Mesothelial cell of epicardium (in vitro differentiated cells): Measurements from ENCODE around the gene ZNF438. TPM values are rescaled to one million over a fixed set of nuclear protein-coding genes. Genes with fewer than 3 reads are reported as not detected.

Experiments
- DNase-seq, 2 experiments: peaks; one replicate each; pipeline ENCODE4 v3.0.0; 2021; ENCODE audit warnings: low spot score in 2 of 2; ENCODE audit not compliant: unreplicated experiment in 2 of 2
- H3K27ac Mint-ChIP-seq: 2 replicates; pipeline ENCODE4 v1.8.0; 2021; ENCODE audit warnings: mixed read lengths
- H3K27me3 Mint-ChIP-seq: 2 replicates; pipeline ENCODE4 v1.8.0; 2021; ENCODE audit warnings: low read depth, mixed read lengths
- H3K36me3 Mint-ChIP-seq: 2 replicates; pipeline ENCODE4 v1.8.0; 2021; ENCODE audit warnings: mixed read lengths
- H3K4me1 Mint-ChIP-seq: 2 replicates; pipeline ENCODE4 v1.8.0; 2021; ENCODE audit warnings: mixed read lengths
- H3K4me3 Mint-ChIP-seq: 2 replicates; pipeline ENCODE4 v1.8.0; 2021; ENCODE audit warnings: mild to moderate bottlenecking, moderate library complexity, mixed read lengths
- H3K9me3 Mint-ChIP-seq: 2 replicates; pipeline ENCODE4 v1.8.0; 2021; ENCODE audit warnings: mixed read lengths
- CTCF ChIP-seq: fragments of 200-600 bp; sonication (generic); IDR thresholded peaks from one replicate; pipeline ENCODE4 v1.5.0; 2021; ENCODE audit warnings: antibody characterized with exemption; ENCODE audit not compliant: unreplicated experiment
- total RNA-seq: library from RNA; stranded (reverse); gene quantifications from 3 replicates; pipeline ENCODE4 v1.2.1, GENCODE V29; 2021

The ZNF438 gene
- total RNA-seq, 1 donor from 2014 or later, result 6.0 TPM

GRCh38 chr10:30847642-30848041, 184.0 kb downstream of the ZNF438 start:
- Mint-ChIP-seq H3K4me1 (peaks cover 11% of the 10 kb centered on the region), H3K9me3 (no peaks in the 10 kb centered on the region), H3K4me3 (no peak overlapping the region), H3K27ac (no peak overlapping the region), H3K27me3 (no peaks in the 10 kb centered on the region), H3K36me3 (peaks cover 16% of the 10 kb centered on the region)
- no peak for TF ChIP-seq CTCF
- no peak for DNase-seq

GRCh38 chr10:30847199-30847598, 184.5 kb downstream of the ZNF438 start:
- DNase-seq, result no peak
- H3K4me1 Mint-ChIP-seq, result peaks cover 12% of the 10 kb centered on the region

DNA sequence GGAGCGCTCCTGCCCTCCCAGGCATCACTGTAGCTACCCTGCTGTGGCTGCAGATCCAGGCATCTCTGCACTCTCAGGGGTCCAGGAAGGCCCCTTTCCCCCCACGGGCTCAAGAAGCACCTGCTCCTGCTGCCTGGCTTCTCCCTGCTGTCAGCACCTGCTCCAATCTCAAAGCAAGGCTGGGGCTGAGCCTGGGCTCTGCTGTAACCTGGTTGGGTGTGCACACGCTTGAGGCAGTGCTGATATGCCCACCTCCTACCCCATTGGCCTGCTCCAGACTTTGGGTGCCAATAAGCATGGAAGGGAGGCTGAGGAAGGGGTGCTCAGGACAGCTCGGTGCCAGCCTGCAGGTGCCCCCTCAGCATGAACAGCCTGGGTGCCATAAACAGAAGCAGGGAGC, 185.0 kb downstream of the ZNF438 start:
- H3K4me3 Mint-ChIP-seq, result no peak overlapping the region
- peaks cover 16% of the 10 kb centered on the region for H3K4me1 Mint-ChIP-seq
- no peak for DNase-seq
- TF ChIP-seq CTCF, result no peak
- H3K27ac Mint-ChIP-seq, result no peak overlapping the region
- H3K36me3 Mint-ChIP-seq, result peaks cover 16% of the 10 kb centered on the region
- H3K27me3 Mint-ChIP-seq, result no peaks in the 10 kb centered on the region
- H3K9me3 Mint-ChIP-seq, result no peaks in the 10 kb centered on the region

More at GRCh38 chr10:30847199-30847598, 184.5 kb downstream of the ZNF438 start:
- Mint-ChIP-seq H3K27me3 (no peaks in the 10 kb centered on the region), H3K9me3 (no peaks in the 10 kb centered on the region), H3K27ac (no peak overlapping the region), H3K4me3 (no peak overlapping the region), H3K36me3 (peaks cover 16% of the 10 kb centered on the region)
- no peak for TF ChIP-seq CTCF

- Mint-ChIP-seq H3K9me3 (peaks cover 3% of the 10 kb centered on the region), H3K4me3 (no peak overlapping the region), H3K27ac (no peak overlapping the region), H3K4me1 (peaks cover 35% of the 10 kb centered on the region), H3K36me3 (peaks cover 4% of the 10 kb centered on the region), H3K27me3 (no peaks in the 10 kb centered on the region)
- no peak for TF ChIP-seq CTCF
- no peak for DNase-seq
Observed at GRCh38 chr10:30842894-30843293, 188.8 kb downstream of the ZNF438 start.

DNA sequence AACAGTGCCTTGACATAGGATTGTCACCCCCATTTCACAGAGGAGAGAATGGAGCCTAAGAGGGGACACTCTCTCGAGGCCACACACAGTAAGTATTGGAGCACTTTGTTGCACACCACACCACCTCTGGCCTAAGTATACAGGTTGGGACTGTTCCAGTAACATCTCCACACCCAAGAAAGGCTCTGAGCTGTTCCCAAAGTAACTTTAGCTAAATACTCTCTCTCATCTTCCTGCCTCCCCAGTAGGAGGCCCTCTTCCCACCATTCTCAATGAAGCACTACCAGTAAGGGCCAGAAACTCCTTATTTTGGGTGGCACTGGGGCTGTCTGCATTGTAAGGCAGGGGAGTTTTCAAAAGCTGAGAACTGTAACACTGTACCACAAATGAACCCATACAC, 189.5 kb downstream of the ZNF438 start:
- Mint-ChIP-seq H3K4me1 (peaks cover 35% of the 10 kb centered on the region), H3K27me3 (no peaks in the 10 kb centered on the region), H3K4me3 (no peak overlapping the region), H3K27ac (no peak overlapping the region), H3K36me3 (peaks cover 4% of the 10 kb centered on the region), H3K9me3 (peaks cover 9% of the 10 kb centered on the region)
- no peak for DNase-seq
- TF ChIP-seq CTCF, result no peak
